BE2C (cell line): ENCODE measurements around the gene ADK.

ENCODE experiments used
- DNase-seq: peaks from one replicate; pipeline ENCODE4 v3.0.0-alpha.2; 2020
- H3K27me3 ChIP-seq: fragments of 250-450 bp; sonication (Bioruptor Pico); 2 replicates; pipeline ENCODE4 v1.5.1; 2020; ENCODE audit warnings: mild to moderate bottlenecking
- H3K36me3 ChIP-seq: fragments of 250-450 bp; sonication (Bioruptor Pico); 2 replicates; pipeline ENCODE4 v1.5.1; 2020; ENCODE audit warnings: mild to moderate bottlenecking
- H3K4me1 ChIP-seq: fragments of 250-450 bp; sonication (Bioruptor Pico); 2 replicates; pipeline ENCODE4 v1.5.1; 2020
- H3K4me3 ChIP-seq: 2 replicates; pipeline ENCODE4 v1.5.1; 2011; ENCODE audit warnings: low read depth, low read length
- H3K9me3 ChIP-seq: fragments of 250-450 bp; sonication (Bioruptor Pico); 2 replicates; pipeline ENCODE4 v1.5.1; 2020
- CTCF ChIP-seq: IDR thresholded peaks from 2 replicates; pipeline ENCODE4 v1.5.1; 2012; ENCODE audit warnings: mild to moderate bottlenecking, low read depth, low read length

ADK gene

GRCh38 chr10:74681917-74682627, 531.1 kb downstream of the ADK start:
- no peaks in the 10 kb centered on the region for H3K4me1 ChIP-seq
- no peak for DNase-seq
- H3K36me3 ChIP-seq = no peaks in the 10 kb centered on the region; the same call in 1 of the 2 replicates
- no peak overlapping the region for H3K4me3 ChIP-seq
- no peak for TF ChIP-seq CTCF
- H3K27me3 ChIP-seq = no peaks in the 10 kb centered on the region
- no peaks in the 10 kb centered on the region for H3K9me3 ChIP-seq

GRCh38 chr10:74683067-74683466, 532.0 kb downstream of the ADK start:
- H3K4me1 ChIP-seq = no peaks in the 10 kb centered on the region
- H3K9me3 ChIP-seq = no peaks in the 10 kb centered on the region
- no peak for DNase-seq
- no peaks in the 10 kb centered on the region for H3K27me3 ChIP-seq
- H3K4me3 ChIP-seq = no peak overlapping the region
- TF ChIP-seq CTCF = no peak
- no peaks in the 10 kb centered on the region; the same call in 1 of the 2 replicates for H3K36me3 ChIP-seq

- Histone ChIP-seq H3K27me3 (no peaks in the 10 kb centered on the region), H3K4me1 (no peaks in the 10 kb centered on the region), H3K9me3 (no peaks in the 10 kb centered on the region), H3K36me3 (no peaks in the 10 kb centered on the region; the same call in 1 of the 2 replicates), H3K4me3 (no peak overlapping the region)
- no peak for TF ChIP-seq CTCF
- no peak for DNase-seq
Observed at GRCh38 chr10:74683621-74684364, 532.8 kb downstream of the ADK start.

- Histone ChIP-seq H3K4me1 (no peaks in the 10 kb centered on the region), H3K27me3 (no peaks in the 10 kb centered on the region), H3K4me3 (no peak overlapping the region), H3K36me3 (no peaks in the 10 kb centered on the region; the same call in 1 of the 2 replicates), H3K9me3 (no peaks in the 10 kb centered on the region)
- TF ChIP-seq CTCF = no peak
- DNase-seq = no peak
Observed at GRCh38 chr10:74684462-74684861, 533.4 kb downstream of the ADK start.

GRCh38 chr10:74685564-74685963, 534.5 kb downstream of the ADK start:
- no peak overlapping the region for H3K4me3 ChIP-seq
- no peak for DNase-seq
- no peaks in the 10 kb centered on the region for H3K4me1 ChIP-seq
- H3K36me3 ChIP-seq = no peaks in the 10 kb centered on the region; the same call in 1 of the 2 replicates
- H3K9me3 ChIP-seq = no peaks in the 10 kb centered on the region
- H3K27me3 ChIP-seq = no peaks in the 10 kb centered on the region
- TF ChIP-seq CTCF = no peak

- Histone ChIP-seq H3K9me3 (no peaks in the 10 kb centered on the region), H3K4me3 (no peak overlapping the region), H3K4me1 (no peaks in the 10 kb centered on the region), H3K36me3 (no peaks in the 10 kb centered on the region; the same call in 1 of the 2 replicates), H3K27me3 (no peaks in the 10 kb centered on the region)
- DNase-seq = no peak
- no peak for TF ChIP-seq CTCF
Observed at GRCh38 chr10:74690393-74690792, 539.4 kb downstream of the ADK start.
